RWPE2 (cell line): ENCODE measurements around the gene SLC37A4.

ENCODE experiments used
- ATAC-seq: fragments of 200-7000 bp; cut with Tn5 transposase; 3 replicates; pipeline ENCODE4 v1.9.1; 2021; ENCODE audit warnings: low read depth
- DNase-seq: peaks from one replicate; pipeline ENCODE4 v3.0.0-alpha.2; 2020; ENCODE audit warnings: low spot score
- H3K27ac ChIP-seq: fragments of 450-650 bp; 2 replicates; pipeline ENCODE4 v1.5.1; 2017; ENCODE audit warnings: mild to moderate bottlenecking; ENCODE audit not compliant: poor library complexity, severe bottlenecking
- H3K27me3 ChIP-seq: fragments of 250-450 bp; sonication (Bioruptor Pico); 2 replicates; pipeline ENCODE4 v1.5.1; 2021; ENCODE audit warnings: mild to moderate bottlenecking, moderate library complexity; ENCODE audit not compliant: insufficient read depth, poor library complexity, severe bottlenecking
- H3K36me3 ChIP-seq: fragments of 250-450 bp; sonication (Bioruptor Pico); 2 replicates; pipeline ENCODE4 v1.5.1; 2020; ENCODE audit warnings: low read depth, mild to moderate bottlenecking, moderate library complexity
- H3K4me1 ChIP-seq: fragments of 250-450 bp; sonication (Bioruptor Pico); 2 replicates; pipeline ENCODE4 v1.5.1; 2021; ENCODE audit warnings: mild to moderate bottlenecking, moderate library complexity; ENCODE audit not compliant: insufficient read depth, poor library complexity, severe bottlenecking
- H3K4me3 ChIP-seq: fragments of 250-450 bp; sonication (Bioruptor Pico); 2 replicates; pipeline ENCODE4 v1.5.1; 2021; ENCODE audit warnings: mild to moderate bottlenecking, moderate library complexity; ENCODE audit not compliant: severe bottlenecking
- H3K9me3 ChIP-seq: fragments of 250-450 bp; sonication (Bioruptor Pico); 2 replicates; pipeline ENCODE4 v1.5.1; 2021; ENCODE audit warnings: mild to moderate bottlenecking, moderate library complexity; ENCODE audit not compliant: severe bottlenecking
- CTCF ChIP-seq: fragments of 450-650 bp; IDR thresholded peaks from one replicate; pipeline ENCODE4 v1.5.1; 2017; ENCODE audit warnings: mild to moderate bottlenecking, moderate library complexity; ENCODE audit not compliant: poor library complexity, severe bottlenecking

SLC37A4 gene

GRCh38 chr11:119051440-119052162 is 20.9 kb upstream of the SLC37A4 start:
- no peaks in the 10 kb centered on the region for H3K9me3 ChIP-seq
- no peak for TF ChIP-seq CTCF
- peaks cover 7% of the 10 kb centered on the region for H3K4me1 ChIP-seq
- H3K27ac ChIP-seq = no peak overlapping the region
- no peak overlapping the region for H3K4me3 ChIP-seq
- H3K36me3 ChIP-seq = peaks cover 96% of the 10 kb centered on the region
- ATAC-seq = no peak
- no peaks in the 10 kb centered on the region for H3K27me3 ChIP-seq
- no peak for DNase-seq

- ATAC-seq (no peak), DNase-seq (no peak)
- H3K36me3 ChIP-seq = peaks cover 95% of the 10 kb centered on the region
- no peaks in the 10 kb centered on the region for H3K27me3 ChIP-seq
- H3K27ac ChIP-seq = no peak overlapping the region
- H3K9me3 ChIP-seq = no peaks in the 10 kb centered on the region
- no peaks in the 10 kb centered on the region for H3K4me1 ChIP-seq
- TF ChIP-seq CTCF = no peak
- no peak overlapping the region for H3K4me3 ChIP-seq
Measured at GRCh38 chr11:119049081-119049480, 18.4 kb upstream of the SLC37A4 start.

DNA sequence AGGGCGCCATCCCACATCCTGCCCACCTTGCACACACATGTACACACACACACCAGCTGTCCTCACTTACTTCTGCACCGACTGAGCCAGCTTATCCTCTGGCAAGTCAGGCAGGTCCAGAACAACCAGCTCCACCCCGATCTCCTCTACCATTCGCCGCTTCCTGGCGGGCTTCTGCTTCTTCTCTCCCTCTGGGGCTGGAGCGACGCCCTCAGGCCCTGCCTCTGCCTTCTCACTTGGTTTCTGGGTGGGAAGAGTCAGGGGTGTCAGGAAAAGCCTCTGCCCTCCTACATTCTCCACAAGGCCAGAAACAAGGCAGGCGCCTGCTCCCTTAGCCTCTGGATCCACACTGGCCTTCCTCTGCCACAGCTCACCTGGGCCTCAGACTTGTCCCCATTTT is 18.0 kb upstream of the SLC37A4 start:
- peaks cover 91% of the 10 kb centered on the region for H3K36me3 ChIP-seq

DNA sequence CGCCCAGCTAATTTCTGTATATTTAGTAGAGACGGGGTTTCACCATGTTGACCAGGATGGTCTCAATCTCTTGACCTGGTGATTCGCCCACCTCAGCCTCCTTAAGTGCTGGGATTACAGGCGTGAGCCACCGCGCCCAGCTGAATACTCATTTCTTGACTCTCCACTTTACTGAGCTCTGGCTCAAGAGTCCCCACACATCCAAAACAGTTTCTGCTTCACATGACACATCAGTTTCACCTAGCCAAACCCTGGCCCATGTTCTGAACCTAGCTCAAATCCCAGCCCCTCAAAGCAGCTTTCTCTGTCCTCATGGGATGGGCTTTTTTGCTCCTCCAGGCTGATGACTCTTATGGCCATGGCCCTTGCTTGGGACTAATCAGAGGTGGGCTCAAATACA is 16.5 kb upstream of the SLC37A4 start:
- Histone ChIP-seq H3K9me3 (no peaks in the 10 kb centered on the region), H3K27me3 (no peaks in the 10 kb centered on the region), H3K4me3 (no peak overlapping the region), H3K36me3 (peaks cover 77% of the 10 kb centered on the region), H3K27ac (no peak overlapping the region), H3K4me1 (no peaks in the 10 kb centered on the region)
- no peak for ATAC-seq
- DNase-seq = no peak
- no peak for TF ChIP-seq CTCF

More for the DNA sequence above, 18.0 kb upstream of the SLC37A4 start:
- no peak for TF ChIP-seq CTCF
- no peak for ATAC-seq
- Histone ChIP-seq H3K9me3 (no peaks in the 10 kb centered on the region), H3K4me1 (no peaks in the 10 kb centered on the region), H3K27me3 (no peaks in the 10 kb centered on the region), H3K4me3 (no peak overlapping the region), H3K27ac (no peak overlapping the region)
- no peak for DNase-seq

DNA sequence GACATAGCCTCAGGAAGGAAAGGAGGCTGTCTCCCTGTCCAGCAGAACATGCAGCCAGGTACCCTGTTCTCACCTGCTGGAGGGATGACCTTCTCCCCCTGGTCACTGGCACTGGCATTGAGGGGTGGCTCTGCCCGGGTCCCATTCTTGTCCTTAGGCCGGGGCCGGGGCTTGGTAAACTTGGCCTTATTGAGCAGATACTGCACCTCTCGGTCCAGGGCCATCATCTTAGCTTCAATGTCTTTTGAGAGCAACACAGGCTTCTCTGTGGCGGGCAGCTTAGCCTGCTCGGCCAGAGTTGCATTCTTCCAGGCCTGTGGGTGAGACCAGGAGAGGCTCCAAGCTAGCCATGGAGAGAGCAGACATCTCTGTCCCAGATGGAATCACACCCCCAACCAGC is 15.8 kb upstream of the SLC37A4 start:
- no peak for ATAC-seq
- H3K36me3 ChIP-seq = peaks cover 70% of the 10 kb centered on the region
- no peak for TF ChIP-seq CTCF
- no peak for DNase-seq
- no peak overlapping the region for H3K4me3 ChIP-seq
- H3K27me3 ChIP-seq = no peaks in the 10 kb centered on the region
- H3K9me3 ChIP-seq = no peaks in the 10 kb centered on the region
- no peaks in the 10 kb centered on the region for H3K4me1 ChIP-seq
- no peak overlapping the region for H3K27ac ChIP-seq
